IMR-90 (cell line): ENCODE results near the gene CREBBP. TPM values are rescaled to one million over a fixed set of nuclear protein-coding genes. Genes with fewer than 3 reads are reported as not detected.

Source experiments
- ATAC-seq: fragments of 200-7000 bp; cut with Tn5 transposase; 2 replicates; pipeline ENCODE4 v1.9.1; 2020; ENCODE audit warnings: low read depth, mild to moderate bottlenecking, moderate library complexity
- BruUV-seq: library from RNA; stranded (reverse); fragments of 400-500 nt; replicated peaks from 2 replicates; lab custom pipeline; 2021; lab: Mats Ljungman, UMichigan
- CTCF ChIA-PET: fragments of 300-600 bp; formaldehyde crosslinking; extraction: SDS; loops from one replicate; lab custom pipeline; 2021; ENCODE audit warnings: antibody characterized with exemption; lab: Yijun Ruan, JAX
- POLR2A ChIA-PET: fragments of 300-600 bp; sonication (Branson Sonifier 250); formaldehyde crosslinking; loops from one replicate; lab custom pipeline; 2022; ENCODE audit warnings: antibody characterized with exemption; ENCODE audit not compliant: unreplicated experiment; lab: Charles Lee
- DNase-seq: peaks from one replicate; pipeline ENCODE4 v3.0.0; 2013
- H2AFZ ChIP-seq: replicated peaks from 2 replicates; pipeline ENCODE3; 2013; ENCODE audit warnings: low read length, mild to moderate bottlenecking; ENCODE audit not compliant: poor library complexity
- H2AK5ac ChIP-seq: 2 replicates; pipeline ENCODE4 v1.6.1; 2013; ENCODE audit warnings: low read depth, low read length, inconsistent platforms
- H2AK9ac ChIP-seq: replicated peaks from 2 replicates; pipeline ENCODE3; 2013; ENCODE audit warnings: mild to moderate bottlenecking, low read depth, low read length, moderate library complexity; ENCODE audit not compliant: poor library complexity
- H2BK120ac ChIP-seq: 2 replicates; pipeline ENCODE4 v1.6.1; 2013; ENCODE audit warnings: low read depth, low read length, inconsistent platforms
- H2BK15ac ChIP-seq: 3 replicates; pipeline ENCODE4 v1.6.1; 2013; ENCODE audit warnings: low read depth, low read length, inconsistent platforms
- H2BK20ac ChIP-seq: 2 replicates; pipeline ENCODE4 v1.6.1; 2013; ENCODE audit warnings: low read depth, mild to moderate bottlenecking, inconsistent platforms, low read length, moderate library complexity
- H2BK5ac ChIP-seq: 2 replicates; pipeline ENCODE4 v1.6.1; 2013; ENCODE audit warnings: mild to moderate bottlenecking, low read depth, low read length, inconsistent platforms; ENCODE audit not compliant: poor library complexity, severe bottlenecking
- H3K14ac ChIP-seq: replicated peaks from 2 replicates; pipeline ENCODE4 v1.6.1; 2013; ENCODE audit warnings: low read depth, low read length, inconsistent platforms
- H3K18ac ChIP-seq: 2 replicates; pipeline ENCODE4 v1.6.1; 2013; ENCODE audit warnings: low read depth, low read length, control low read depth
- H3K23ac ChIP-seq: 2 replicates; pipeline ENCODE4 v1.6.1; 2013; ENCODE audit warnings: low read depth, low read length, inconsistent platforms
- H3K27ac ChIP-seq: 2 replicates; pipeline ENCODE4 v1.5.1; 2013; ENCODE audit warnings: mild to moderate bottlenecking, control low read depth, low read length; ENCODE audit not compliant: insufficient read depth
- H3K27me3 ChIP-seq: 2 replicates; pipeline ENCODE4 v1.6.1; 2013; ENCODE audit warnings: low read length; ENCODE audit not compliant: control insufficient read depth, insufficient read depth
- H3K36me3 ChIP-seq: 2 replicates; pipeline ENCODE4 v1.6.1; 2013; ENCODE audit warnings: low read length, mixed read lengths; ENCODE audit not compliant: control insufficient read depth, insufficient read depth
- H3K4ac ChIP-seq: 2 replicates; pipeline ENCODE4 v1.6.1; 2013; ENCODE audit warnings: low read depth, low read length, inconsistent platforms
- H3K4me1 ChIP-seq: 2 replicates; pipeline ENCODE4 v1.6.1; 2013; ENCODE audit warnings: low read length, mixed read lengths; ENCODE audit not compliant: control insufficient read depth, insufficient read depth
- H3K4me2 ChIP-seq: 2 replicates; pipeline ENCODE4 v1.6.1; 2013; ENCODE audit warnings: low read depth, mild to moderate bottlenecking, control low read depth, low read length, moderate library complexity
- H3K4me3 ChIP-seq: 2 replicates; pipeline ENCODE4 v1.5.1; 2013; ENCODE audit warnings: low read depth, mild to moderate bottlenecking, control low read depth, low read length, moderate library complexity; ENCODE audit not compliant: insufficient read depth
- H3K56ac ChIP-seq: 2 replicates; pipeline ENCODE4 v1.6.1; 2013; ENCODE audit warnings: low read length, inconsistent platforms; ENCODE audit not compliant: insufficient read depth; ENCODE audit errors: extremely low read depth
- H3K79me1 ChIP-seq, 2 experiments: 2 replicates each; pipeline ENCODE4 v1.6.1; 2013; ENCODE audit warnings: low read length in 2 of 2, inconsistent platforms in 1 of 2, low read depth in 1 of 2
- H3K9ac ChIP-seq: 2 replicates; pipeline ENCODE4 v1.6.1; 2013; ENCODE audit warnings: low read depth, low read length, control low read depth
- H3K9me1 ChIP-seq: 2 replicates; pipeline ENCODE4 v1.6.1; 2013; ENCODE audit warnings: low read length, inconsistent platforms; ENCODE audit not compliant: insufficient read depth
- H3K9me3 ChIP-seq: 2 replicates; pipeline ENCODE4 v1.6.1; 2013; ENCODE audit warnings: low read length; ENCODE audit not compliant: control insufficient read depth, insufficient read depth
- H4K20me1 ChIP-seq: 2 replicates; pipeline ENCODE4 v1.6.1; 2013; ENCODE audit warnings: low read length, inconsistent platforms; ENCODE audit not compliant: insufficient read depth
- H4K5ac ChIP-seq: 2 replicates; pipeline ENCODE4 v1.6.1; 2013; ENCODE audit warnings: mild to moderate bottlenecking, low read depth, low read length, control low read depth
- H4K8ac ChIP-seq, 2 experiments: 2 replicates each; pipeline ENCODE4 v1.6.1; 2013; ENCODE audit warnings: low read depth in 2 of 2, low read length in 2 of 2, control low read depth in 1 of 2, inconsistent platforms in 1 of 2
- H4K91ac ChIP-seq: 2 replicates; pipeline ENCODE4 v1.6.1; 2013; ENCODE audit warnings: low read depth, low read length, inconsistent platforms; ENCODE audit not compliant: insufficient read depth
- BHLHE40 ChIP-seq: fragments of 150-350 bp; IDR thresholded peaks from 2 replicates; pipeline ENCODE4 v1.6.1; 2016; ENCODE audit warnings: mild to moderate bottlenecking, low read depth, low read length
- CEBPB ChIP-seq: IDR thresholded peaks from 2 replicates; pipeline ENCODE4 v1.6.1; 2012; ENCODE audit warnings: low read depth, low read length, improper control_type of control experiment
- CHD1 ChIP-seq: IDR thresholded peaks from 2 replicates; pipeline ENCODE4 v1.6.1; 2012; ENCODE audit warnings: low read depth, low read length, improper control_type of control experiment
- FOS ChIP-seq: fragments of 150-350 bp; IDR thresholded peaks from 2 replicates; pipeline ENCODE4 v1.6.1; 2016; ENCODE audit warnings: low read depth, low read length
- MAFK ChIP-seq: IDR thresholded peaks from 2 replicates; pipeline ENCODE4 v1.6.1; 2012; ENCODE audit warnings: low read depth, low read length, improper control_type of control experiment
- MAZ ChIP-seq: IDR thresholded peaks from 2 replicates; pipeline ENCODE4 v1.6.1; 2012; ENCODE audit warnings: low read depth, mild to moderate bottlenecking, low read length, improper control_type of control experiment, moderate library complexity, borderline replicate concordance
- MXI1 ChIP-seq: IDR thresholded peaks from 2 replicates; pipeline ENCODE4 v1.6.1; 2012; ENCODE audit warnings: low read depth, mild to moderate bottlenecking, low read length, moderate library complexity, borderline replicate concordance
- NFE2L2 ChIP-seq: fragments of 150-350 bp; IDR thresholded peaks from 2 replicates; pipeline ENCODE4 v1.6.1; 2016; ENCODE audit warnings: low read depth, mild to moderate bottlenecking, low read length
- POLR2A ChIP-seq: IDR thresholded peaks from 2 replicates; pipeline ENCODE4 v1.6.1; 2012; ENCODE audit warnings: mild to moderate bottlenecking, low read depth, low read length
- RAD21 ChIP-seq: IDR thresholded peaks from 2 replicates; pipeline ENCODE4 v1.6.1; 2012; ENCODE audit warnings: low read length, improper control_type of control experiment
- RCOR1 ChIP-seq: IDR thresholded peaks from 2 replicates; pipeline ENCODE4 v1.6.1; 2012; ENCODE audit warnings: mild to moderate bottlenecking, low read length, improper control_type of control experiment; ENCODE audit not compliant: insufficient replicate concordance
- RFX5 ChIP-seq: IDR thresholded peaks from 2 replicates; pipeline ENCODE4 v1.8.0; 2012; ENCODE audit warnings: low read depth, mild to moderate bottlenecking, low read length, moderate library complexity
- SMC3 ChIP-seq: fragments of 150-350 bp; IDR thresholded peaks from 2 replicates; pipeline ENCODE4 v1.6.1; 2016; ENCODE audit warnings: low read depth, mild to moderate bottlenecking, antibody characterized with exemption, low read length, moderate library complexity
- WGBS, 2 experiments: methylation state at CpG; one replicate each; pipeline versions ENCODE4 v1.1.5 to v1.1.7; 2013; ENCODE audit warnings: missing lambda C conversion rate in 2 of 2; ENCODE audit not compliant: insufficient read length in 1 of 2; ENCODE audit errors: extremely low coverage in 2 of 2; 5-methylcytosine and 5-hydroxymethylcytosine counted together
- dilution Hi-C: fragments of 300-500 bp; cut with HindIII; formaldehyde crosslinking; loops from one replicate; pipeline ENCODE4 v1.14.3; 2018; ENCODE audit warnings: low sequenced_read_pairs; ENCODE audit not compliant: unreplicated experiment
- in situ Hi-C: fragments of 300-500 bp; cut with MboI; formaldehyde crosslinking; loops from 3 replicates; pipeline ENCODE4 v1.14.3; 2019; ENCODE audit warnings: low sequenced_read_pairs, inconsistent platforms, mixed read lengths
- intact Hi-C: fragments of 100-400 bp; cut with micrococcal nuclease; formaldehyde crosslinking; loops from 2 replicates; pipeline ENCODE4 v1.10.0; 2022
- polyA plus RNA-seq, 3 experiments: library from polyadenylated mRNA; depleted of rRNA; stranded (reverse); fragments of >200 nt; gene quantifications; 2 replicates each; pipeline ENCODE4 v1.2.3, GENCODE V29; 2012; ENCODE audit warnings: low replicate concordance in 1 of 3
- total RNA-seq: library from RNA; depleted of rRNA; stranded (reverse); fragments of >200 nt; gene quantifications from 2 replicates; pipeline ENCODE4 v1.2.3, GENCODE V29; 2012
- TF ChIP-seq, protein P1 (sequence below): fragments of 150-350 bp; IDR thresholded peaks from 2 replicates; pipeline ENCODE4 v1.6.1; 2016; ENCODE audit warnings: low read depth, mild to moderate bottlenecking, low read length, moderate library complexity, borderline replicate concordance
- TF ChIP-seq, protein P2 (sequence below): fragments of 150-350 bp; IDR thresholded peaks from 2 replicates; pipeline ENCODE4 v1.6.1; 2017; ENCODE audit warnings: mild to moderate bottlenecking, antibody characterized with exemption, low read length, low read depth

CREBBP gene
- total and polyA plus RNA-seq, 2 of the 4 experiments (the other 2 are of a cell fraction): 7.3 to 12.5 TPM

GRCh38 chr16:3808308-3809063 is 72.0 kb downstream of the CREBBP start (continued):
- no peak for TF ChIP-seq BHLHE40

DNA sequence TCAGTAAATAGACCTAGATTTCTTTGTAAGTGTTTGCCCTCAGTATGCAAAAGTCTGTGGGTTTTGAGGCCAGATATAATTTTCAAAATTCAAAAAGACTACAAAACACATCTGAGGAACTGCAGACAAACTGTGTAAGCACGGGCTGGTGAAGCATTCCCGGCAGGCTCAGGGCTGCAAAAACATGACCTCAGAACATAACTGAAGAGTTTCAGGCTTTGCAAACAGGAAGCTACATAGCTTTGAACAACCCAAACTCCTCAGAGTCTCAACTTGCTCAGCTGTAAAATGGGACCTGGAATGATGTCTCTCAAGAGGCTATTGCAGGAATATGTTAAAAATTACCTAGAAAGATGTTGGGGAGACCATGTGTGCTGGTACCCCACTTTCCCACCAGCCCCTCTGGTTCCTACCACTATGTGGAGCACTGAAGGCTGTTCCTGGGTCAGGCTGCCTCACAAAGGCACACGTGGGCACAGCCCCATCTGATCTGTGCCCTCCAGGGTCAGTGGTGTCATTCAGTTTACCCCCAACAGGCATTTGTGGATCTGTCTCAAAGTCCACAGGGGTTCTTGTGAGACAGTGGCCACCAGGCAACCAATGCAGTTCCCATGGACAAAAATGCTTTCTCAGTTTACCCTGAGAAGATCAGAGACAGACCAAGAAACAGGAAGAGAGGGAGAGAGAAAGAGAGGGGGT is 72.9 kb downstream of the CREBBP start:
- DNase-seq (no peak), ATAC-seq (no peak; the same call in 1 of the 2 replicates)
- no peak overlapping the region for H4K5ac ChIP-seq
- peaks cover 23% of the 10 kb centered on the region; the same call in 1 of the 2 replicates for H3K36me3 ChIP-seq
- H3K4me1 ChIP-seq: peaks cover 2% of the 10 kb centered on the region; the same call in 1 of the 2 replicates
- H3K27me3 ChIP-seq: no peaks in the 10 kb centered on the region
- no peaks in the 10 kb centered on the region for H3K9me3 ChIP-seq
- in situ Hi-C loops (no loop called here), intact Hi-C loops (no loop called here), dilution Hi-C loops (no loop called here)
- no peak overlapping the region for H3K14ac ChIP-seq
- no peak overlapping the region for H2BK20ac ChIP-seq
- H3K79me1 ChIP-seq: peaks cover 48 to 91% of the 10 kb centered on the region in 2 experiments
- H3K9me1 ChIP-seq: peaks cover 26% of the 10 kb centered on the region
- no peak overlapping the region for H3K23ac ChIP-seq
- ChIA-PET CTCF (no interaction called here), POLR2A (no interaction called here)
- no peak overlapping the region for H3K56ac ChIP-seq
- no peak overlapping the region for H4K8ac ChIP-seq
- no peak overlapping the region for H3K4me3 ChIP-seq
- no CpG with 5 or more reads among the region's 3 CpGs for WGBS, 2 experiments
- H4K20me1 ChIP-seq: peaks cover 94% of the 10 kb centered on the region
- H3K4me2 ChIP-seq: no peak overlapping the region
- H3K4ac ChIP-seq: no peak overlapping the region
- H2BK120ac ChIP-seq: no peak overlapping the region
- H2AK5ac ChIP-seq: no peak overlapping the region
- no peak overlapping the region for H2BK15ac ChIP-seq
- H2AK9ac ChIP-seq: no peak overlapping the region
- no peak overlapping the region for H4K91ac ChIP-seq
- H3K9ac ChIP-seq: no peak overlapping the region
- no peak overlapping the region for H2BK5ac ChIP-seq
- no peak overlapping the region for H3K18ac ChIP-seq
- no TSS peak for BruUV-seq
- H2AFZ ChIP-seq: no peak overlapping the region
- H3K27ac ChIP-seq: no peak overlapping the region
- TF ChIP-seq, protein P1, sequence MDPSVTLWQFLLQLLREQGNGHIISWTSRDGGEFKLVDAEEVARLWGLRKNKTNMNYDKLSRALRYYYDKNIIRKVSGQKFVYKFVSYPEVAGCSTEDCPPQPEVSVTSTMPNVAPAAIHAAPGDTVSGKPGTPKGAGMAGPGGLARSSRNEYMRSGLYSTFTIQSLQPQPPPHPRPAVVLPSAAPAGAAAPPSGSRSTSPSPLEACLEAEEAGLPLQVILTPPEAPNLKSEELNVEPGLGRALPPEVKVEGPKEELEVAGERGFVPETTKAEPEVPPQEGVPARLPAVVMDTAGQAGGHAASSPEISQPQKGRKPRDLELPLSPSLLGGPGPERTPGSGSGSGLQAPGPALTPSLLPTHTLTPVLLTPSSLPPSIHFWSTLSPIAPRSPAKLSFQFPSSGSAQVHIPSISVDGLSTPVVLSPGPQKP: no peak
- TF ChIP-seq CHD1: no peak
- no peak for TF ChIP-seq MXI1
- TF ChIP-seq SMC3: no peak
- TF ChIP-seq RAD21: no peak
- TF ChIP-seq, protein P2, sequence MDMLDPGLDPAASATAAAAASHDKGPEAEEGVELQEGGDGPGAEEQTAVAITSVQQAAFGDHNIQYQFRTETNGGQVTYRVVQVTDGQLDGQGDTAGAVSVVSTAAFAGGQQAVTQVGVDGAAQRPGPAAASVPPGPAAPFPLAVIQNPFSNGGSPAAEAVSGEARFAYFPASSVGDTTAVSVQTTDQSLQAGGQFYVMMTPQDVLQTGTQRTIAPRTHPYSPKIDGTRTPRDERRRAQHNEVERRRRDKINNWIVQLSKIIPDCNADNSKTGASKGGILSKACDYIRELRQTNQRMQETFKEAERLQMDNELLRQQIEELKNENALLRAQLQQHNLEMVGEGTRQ: no peak
- no peak for TF ChIP-seq RFX5
- no peak for TF ChIP-seq MAFK
- TF ChIP-seq POLR2A: no peak
- TF ChIP-seq MAZ: no peak
- no peak for TF ChIP-seq RCOR1
- TF ChIP-seq FOS: no peak
- no peak for TF ChIP-seq CEBPB
- no peak for TF ChIP-seq NFE2L2
